Left ventricle myocardium inferior (tissue), 1 donor: ENCODE data around the gene PLCB1. TPM values are rescaled to one million over a fixed set of nuclear protein-coding genes. Genes with fewer than 3 reads are reported as not detected.

ENCODE experiments used
- DNase-seq: peaks from one replicate; pipeline ENCODE4 v3.0.0-alpha.2; 2020
- H3K27ac ChIP-seq: fragments of 200-600 bp; replicated peaks from 2 replicates; pipeline ENCODE4 v1.8.0; 2021
- H3K27me3 ChIP-seq: fragments of 200-600 bp; 2 replicates; pipeline ENCODE4 v1.8.0; 2021; ENCODE audit warnings: low read depth
- H3K36me3 ChIP-seq: fragments of 200-600 bp; 2 replicates; pipeline ENCODE4 v1.8.0; 2021
- H3K4me1 ChIP-seq: fragments of 200-600 bp; 2 replicates; pipeline ENCODE4 v1.8.0; 2021
- H3K4me3 ChIP-seq: fragments of 200-600 bp; 2 replicates; pipeline ENCODE4 v1.8.0; 2021; ENCODE audit warnings: mild to moderate bottlenecking, moderate library complexity
- H3K9me3 ChIP-seq: fragments of 200-600 bp; replicated peaks from 2 replicates; pipeline ENCODE4 v1.8.0; 2021
- intact Hi-C: fragments of 100-400 bp; cut with micrococcal nuclease; formaldehyde crosslinking; loops from one replicate; pipeline ENCODE4 v1.11.0; 2022
- total RNA-seq: library from RNA; stranded (reverse); fragmentation: NEBNext Ultra II Directional; extraction: Animal tissue kit (Norgen Biotek cat#: 25700); gene quantifications from one replicate; pipeline ENCODE4 v1.2.1, GENCODE V29; 2021
- TF ChIP-seq, protein P1 (sequence below): fragments of 200-600 bp; IDR thresholded peaks from 2 replicates; pipeline ENCODE4 v1.8.0; 2021; ENCODE audit warnings: antibody characterized with exemption, mild to moderate bottlenecking, borderline replicate concordance
- donor health status: DM: no; HTN: yes; CAD: no; lungs with severe emphysema.

PLCB1 gene
- total RNA-seq, 1 donor from 2014 or later = 6.0 TPM

DNA sequence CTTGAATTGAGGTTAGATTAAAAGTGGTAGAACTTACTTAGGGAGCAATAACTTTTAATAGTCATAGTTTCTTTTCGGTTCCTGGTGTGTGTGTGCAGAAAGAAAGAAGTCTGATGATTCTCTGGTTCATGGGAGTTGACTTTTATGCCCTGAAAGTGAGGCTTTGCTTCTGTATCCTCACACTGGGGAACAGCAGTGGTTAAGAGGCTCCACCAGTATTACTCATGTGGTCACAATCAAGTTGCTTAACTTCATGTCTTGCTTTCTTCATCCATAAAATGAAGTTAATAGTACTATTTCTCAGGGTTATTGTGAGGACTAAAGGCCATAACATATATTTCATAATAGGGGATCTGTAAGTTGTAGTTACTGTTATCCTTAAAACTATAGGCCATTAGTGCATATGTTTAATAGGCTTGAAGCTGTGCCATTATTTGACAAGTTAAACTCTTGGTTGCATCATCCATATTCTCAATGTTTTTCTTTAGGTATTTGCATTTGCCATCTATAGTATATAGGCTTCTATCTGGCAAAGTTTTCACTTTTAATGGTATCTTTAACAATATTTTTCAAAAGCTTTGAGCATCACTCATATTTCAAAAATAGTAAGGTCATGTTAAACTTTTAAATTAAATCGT lies 262.4 kb downstream of the PLCB1 start:
- Histone ChIP-seq H3K36me3 (no peaks in the 10 kb centered on the region), H3K27ac (no peak overlapping the region), H3K27me3 (no peaks in the 10 kb centered on the region), H3K9me3 (no peaks in the 10 kb centered on the region), H3K4me3 (no peak overlapping the region), H3K4me1 (peaks cover 11% of the 10 kb centered on the region)
- DNase-seq = no peak
- TF ChIP-seq, protein P1, sequence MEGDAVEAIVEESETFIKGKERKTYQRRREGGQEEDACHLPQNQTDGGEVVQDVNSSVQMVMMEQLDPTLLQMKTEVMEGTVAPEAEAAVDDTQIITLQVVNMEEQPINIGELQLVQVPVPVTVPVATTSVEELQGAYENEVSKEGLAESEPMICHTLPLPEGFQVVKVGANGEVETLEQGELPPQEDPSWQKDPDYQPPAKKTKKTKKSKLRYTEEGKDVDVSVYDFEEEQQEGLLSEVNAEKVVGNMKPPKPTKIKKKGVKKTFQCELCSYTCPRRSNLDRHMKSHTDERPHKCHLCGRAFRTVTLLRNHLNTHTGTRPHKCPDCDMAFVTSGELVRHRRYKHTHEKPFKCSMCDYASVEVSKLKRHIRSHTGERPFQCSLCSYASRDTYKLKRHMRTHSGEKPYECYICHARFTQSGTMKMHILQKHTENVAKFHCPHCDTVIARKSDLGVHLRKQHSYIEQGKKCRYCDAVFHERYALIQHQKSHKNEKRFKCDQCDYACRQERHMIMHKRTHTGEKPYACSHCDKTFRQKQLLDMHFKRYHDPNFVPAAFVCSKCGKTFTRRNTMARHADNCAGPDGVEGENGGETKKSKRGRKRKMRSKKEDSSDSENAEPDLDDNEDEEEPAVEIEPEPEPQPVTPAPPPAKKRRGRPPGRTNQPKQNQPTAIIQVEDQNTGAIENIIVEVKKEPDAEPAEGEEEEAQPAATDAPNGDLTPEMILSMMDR = no peak
- intact Hi-C loops = loop anchor here (5.0 kb wide), 2 partner anchors 262 to 323 kb away; partner anchors contain the start of gene PLCB1

DNA sequence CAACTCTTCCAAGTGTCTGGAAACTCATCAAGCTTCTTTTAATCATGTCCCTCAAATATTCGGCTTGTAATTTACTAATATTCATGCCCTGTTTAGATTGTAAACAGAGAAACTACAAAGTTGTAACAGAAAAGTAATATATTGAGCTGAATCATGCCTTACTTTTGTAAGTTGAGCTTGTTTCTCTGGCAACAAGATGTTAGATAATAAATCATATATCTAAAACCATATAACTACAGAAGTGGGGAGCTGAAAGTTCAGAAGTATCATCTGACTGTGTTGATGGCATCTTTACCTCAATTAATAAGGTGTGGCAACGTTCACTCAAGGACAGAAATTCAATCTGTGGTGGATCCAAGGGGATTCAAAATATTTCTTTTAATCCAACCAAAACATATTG lies 263.9 kb downstream of the PLCB1 start:
- Histone ChIP-seq H3K9me3 (no peaks in the 10 kb centered on the region), H3K36me3 (no peaks in the 10 kb centered on the region), H3K27me3 (no peaks in the 10 kb centered on the region), H3K4me1 (peaks cover 13% of the 10 kb centered on the region), H3K27ac (no peak overlapping the region), H3K4me3 (no peak overlapping the region)
- TF ChIP-seq, protein P1 = no peak
- DNase-seq = no peak
- intact Hi-C loops = no loop called here

DNA sequence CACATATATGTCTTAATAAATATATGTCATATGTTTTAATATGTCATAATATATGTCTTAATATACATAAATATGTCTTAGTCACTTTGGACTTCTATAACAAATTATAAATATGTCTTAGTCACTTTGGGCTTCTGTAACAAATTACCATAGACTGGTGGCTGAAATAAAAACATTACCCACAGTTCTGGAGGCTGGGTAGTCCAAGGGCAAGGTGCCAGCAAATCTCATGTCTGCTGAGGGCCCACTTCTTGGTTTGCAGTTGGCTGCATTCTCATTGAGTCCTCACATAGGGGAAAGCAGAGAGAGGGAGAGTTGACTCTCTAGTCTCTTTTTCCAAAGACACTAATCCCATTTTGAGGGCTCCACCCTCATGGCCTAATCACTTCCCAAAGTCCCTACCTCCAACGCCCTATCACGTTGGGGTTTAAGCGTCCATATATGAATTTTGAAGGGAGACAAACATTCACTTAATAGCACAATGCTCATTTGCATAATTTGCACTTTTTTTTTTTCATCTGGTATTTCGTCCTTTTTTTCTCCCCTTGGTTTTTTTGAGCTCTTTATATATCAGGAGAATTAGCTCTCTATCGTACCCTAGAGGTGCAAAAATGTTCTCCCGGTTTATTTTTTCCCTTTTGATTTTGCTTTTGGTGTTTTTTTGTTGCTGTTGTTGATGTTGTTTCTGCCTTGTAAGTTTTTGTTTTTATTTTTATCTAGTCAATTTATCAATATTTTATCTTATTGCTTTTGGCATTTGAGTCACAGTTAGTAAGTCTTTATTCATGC lies 266.4 kb downstream of the PLCB1 start:
- Histone ChIP-seq H3K27me3 (no peaks in the 10 kb centered on the region), H3K36me3 (no peaks in the 10 kb centered on the region), H3K4me3 (no peak overlapping the region), H3K9me3 (no peaks in the 10 kb centered on the region), H3K27ac (no peak overlapping the region), H3K4me1 (peaks cover 13% of the 10 kb centered on the region)
- intact Hi-C loops = no loop called here
- DNase-seq = no peak
- TF ChIP-seq, protein P1 = no peak

GRCh38 chr20:8399947-8400346 lies 267.9 kb downstream of the PLCB1 start:
- DNase-seq = no peak
- intact Hi-C loops = no loop called here
- Histone ChIP-seq H3K9me3 (no peaks in the 10 kb centered on the region), H3K4me3 (no peak overlapping the region), H3K27me3 (no peaks in the 10 kb centered on the region), H3K4me1 (peaks cover 13% of the 10 kb centered on the region), H3K36me3 (no peaks in the 10 kb centered on the region), H3K27ac (no peak overlapping the region)
- TF ChIP-seq, protein P1 = no peak

DNA sequence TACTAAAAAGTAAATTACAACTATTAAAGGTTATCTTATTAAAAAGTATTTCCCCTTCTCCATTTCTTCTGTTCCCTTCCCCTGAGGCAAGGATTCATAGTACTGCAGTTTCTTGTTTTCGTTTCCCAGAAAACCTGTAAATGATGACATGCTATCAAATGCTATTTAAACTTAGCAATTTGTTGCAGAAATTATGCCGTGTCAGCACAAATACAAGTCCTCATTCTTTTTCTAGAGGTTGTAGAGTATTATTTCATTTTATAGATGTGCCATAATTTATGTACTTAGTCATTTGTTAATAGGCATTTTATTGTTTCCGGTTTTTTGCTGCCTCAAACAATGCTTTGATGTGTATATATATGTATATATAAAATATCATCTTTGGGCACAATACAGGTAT lies 268.4 kb downstream of the PLCB1 start:
- intact Hi-C loops = no loop called here
- H3K9me3 ChIP-seq = no peaks in the 10 kb centered on the region
- peaks cover 13% of the 10 kb centered on the region for H3K4me1 ChIP-seq
- no peaks in the 10 kb centered on the region for H3K27me3 ChIP-seq
- H3K4me3 ChIP-seq = no peak overlapping the region
- no peak overlapping the region for H3K27ac ChIP-seq
- DNase-seq = no peak
- H3K36me3 ChIP-seq = no peaks in the 10 kb centered on the region
- TF ChIP-seq, protein P1 = no peak
